Ureter (tissue), 1 donor: ENCODE measurements around the gene COPZ2. TPM values are rescaled to one million over a fixed set of nuclear protein-coding genes. Genes with fewer than 3 reads are reported as not detected.
"Not testable (repeated sequence)": the region's sequence is repeated elsewhere in the genome, so short reads cannot be mapped to it uniquely, and the experiment has no call there.

Experiments used
- DNase-seq: peaks from one replicate; pipeline ENCODE4 v3.0.0-alpha.2; 2020; ENCODE audit warnings: low spot score
- total RNA-seq: library from RNA; stranded (reverse); gene quantifications from one replicate; pipeline ENCODE4 v1.2.4, GENCODE V29; 2023
- donor health status: DM: yes; HTN: yes; CAD: no.

Gene COPZ2
- total RNA-seq, 1 donor from 2014 or later, result 29.1 TPM

DNA sequence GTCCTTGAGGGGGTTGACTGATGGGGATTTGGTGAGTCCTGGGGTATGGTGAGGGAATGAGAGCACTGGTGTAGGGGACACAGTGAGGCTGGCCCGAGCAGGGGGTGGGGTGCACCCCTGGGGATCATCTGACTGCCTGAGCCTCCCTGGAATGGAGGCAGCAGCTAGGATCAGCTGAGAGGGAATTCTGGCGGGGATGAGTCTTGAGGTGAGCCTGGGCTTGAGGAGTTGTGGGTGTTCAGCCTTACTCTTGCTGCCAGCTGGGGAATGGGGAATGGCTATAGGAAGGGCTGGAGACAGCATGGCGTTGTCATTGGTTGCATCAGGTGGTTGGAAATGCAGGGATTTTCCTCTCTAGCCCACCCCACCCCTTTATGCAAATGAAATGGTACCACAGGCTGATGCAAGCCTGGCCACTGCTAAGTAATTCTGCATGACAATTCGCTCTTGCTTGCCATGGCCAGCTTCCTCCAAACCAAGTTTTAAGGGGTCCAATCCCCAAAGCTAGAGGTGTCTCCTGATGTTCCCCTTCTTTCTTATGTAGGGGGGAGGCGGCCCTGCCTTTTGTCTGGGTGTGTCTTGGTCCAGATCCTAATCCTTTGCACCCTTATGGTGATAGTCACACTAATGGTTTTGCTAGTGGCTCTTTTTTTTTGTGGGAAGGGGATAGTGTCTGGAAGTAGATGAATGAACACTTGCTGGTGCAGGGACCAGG, 18.1 kb upstream of the COPZ2 start:
- no peak for DNase-seq

DNA sequence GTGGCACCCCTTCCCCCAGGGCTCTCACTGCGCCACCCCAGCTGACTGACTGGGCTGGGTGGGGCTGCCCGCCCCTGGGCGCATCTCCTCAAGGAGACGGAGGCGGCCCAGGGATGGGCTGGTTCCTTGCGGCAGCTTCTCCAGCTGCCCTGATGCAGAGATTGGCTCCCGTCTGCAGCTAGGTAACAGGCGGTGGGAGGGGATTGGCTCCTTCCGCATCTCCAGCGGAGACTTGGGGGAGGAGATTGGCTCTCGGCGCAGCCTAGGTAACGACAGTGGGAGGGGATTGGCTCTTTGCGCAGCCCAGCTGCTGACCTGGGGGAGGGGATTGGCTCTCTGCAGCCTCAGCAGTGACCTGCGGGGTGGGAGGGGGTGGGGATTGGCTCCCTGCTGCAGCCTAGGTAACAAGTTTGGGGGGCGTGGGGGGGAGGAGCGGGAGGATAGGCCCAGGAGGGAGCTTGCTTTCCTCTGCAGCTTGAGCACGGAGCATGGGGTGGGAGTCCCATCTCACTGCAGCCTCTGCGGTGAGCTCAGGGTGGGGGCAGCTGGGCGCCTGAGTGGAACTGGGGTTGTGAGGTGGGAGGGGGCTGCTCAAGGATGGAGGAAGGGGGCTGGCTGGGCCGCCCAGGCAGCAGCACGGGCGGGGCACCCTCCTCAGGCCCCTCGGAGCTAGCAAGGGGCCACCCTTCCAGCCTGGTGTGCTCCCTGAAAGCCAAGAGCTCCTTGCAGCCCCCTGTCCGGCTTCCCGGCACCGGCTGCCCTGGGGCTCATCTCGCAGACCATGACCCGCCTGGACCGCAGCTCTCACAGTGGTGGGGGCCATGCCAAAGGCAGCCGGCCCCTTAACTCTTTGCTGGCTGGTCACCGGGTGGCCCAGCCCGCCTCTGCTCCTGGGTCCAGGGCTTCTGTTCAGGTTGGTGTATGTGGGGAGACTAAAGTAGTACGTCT, 16.9 kb upstream of the COPZ2 start:
- peak; percentile 75 for DNase-seq

- no peak for DNase-seq
Measured at GRCh38 chr17:48053758-48054237, 16.2 kb upstream of the COPZ2 start.

GRCh38 chr17:48052956-48053757, 15.6 kb upstream of the COPZ2 start:
- no peak for DNase-seq

GRCh38 chr17:48051706-48052486, 14.3 kb upstream of the COPZ2 start:
- DNase-seq, result no peak

GRCh38 chr17:48051283-48051682, 13.7 kb upstream of the COPZ2 start:
- no peak for DNase-seq

DNA sequence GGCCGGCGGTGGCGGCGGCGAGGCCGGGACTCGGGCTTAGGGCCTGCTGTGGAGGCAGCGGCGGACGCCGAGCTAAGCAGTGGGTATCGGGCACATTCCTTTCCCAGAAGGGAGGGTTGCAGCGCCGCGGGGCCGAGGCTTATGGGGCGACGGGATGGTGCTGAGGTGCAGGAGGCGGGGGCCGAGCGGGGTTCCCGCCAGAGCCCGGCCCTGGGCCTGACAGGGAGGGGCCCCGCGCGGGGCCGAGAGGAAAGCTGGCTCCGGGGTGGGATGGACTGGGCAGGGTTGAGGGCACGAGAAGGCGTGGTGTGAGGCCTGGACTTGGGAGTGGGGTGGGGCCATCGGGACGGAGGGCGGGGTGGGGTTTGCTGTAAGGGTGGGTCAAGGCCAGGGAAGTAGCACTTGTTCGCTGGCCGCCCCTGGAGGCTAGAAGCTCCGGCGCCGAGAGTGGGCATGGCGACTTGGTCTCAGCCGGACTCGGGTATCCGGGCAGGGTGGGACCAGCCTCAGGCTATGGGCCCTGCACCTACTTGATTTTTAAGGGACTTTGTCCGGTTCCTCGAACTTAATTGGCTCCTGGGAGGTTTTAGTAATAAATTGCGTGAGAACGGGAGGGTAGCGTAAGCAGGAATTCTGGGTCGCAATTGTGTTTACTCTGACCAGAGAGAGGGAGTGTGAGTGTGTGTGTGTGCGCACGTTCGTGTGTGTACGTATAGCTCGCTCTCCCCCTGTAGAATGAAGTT, 11.0 kb upstream of the COPZ2 start:
- peak; percentile 92 for DNase-seq

DNA sequence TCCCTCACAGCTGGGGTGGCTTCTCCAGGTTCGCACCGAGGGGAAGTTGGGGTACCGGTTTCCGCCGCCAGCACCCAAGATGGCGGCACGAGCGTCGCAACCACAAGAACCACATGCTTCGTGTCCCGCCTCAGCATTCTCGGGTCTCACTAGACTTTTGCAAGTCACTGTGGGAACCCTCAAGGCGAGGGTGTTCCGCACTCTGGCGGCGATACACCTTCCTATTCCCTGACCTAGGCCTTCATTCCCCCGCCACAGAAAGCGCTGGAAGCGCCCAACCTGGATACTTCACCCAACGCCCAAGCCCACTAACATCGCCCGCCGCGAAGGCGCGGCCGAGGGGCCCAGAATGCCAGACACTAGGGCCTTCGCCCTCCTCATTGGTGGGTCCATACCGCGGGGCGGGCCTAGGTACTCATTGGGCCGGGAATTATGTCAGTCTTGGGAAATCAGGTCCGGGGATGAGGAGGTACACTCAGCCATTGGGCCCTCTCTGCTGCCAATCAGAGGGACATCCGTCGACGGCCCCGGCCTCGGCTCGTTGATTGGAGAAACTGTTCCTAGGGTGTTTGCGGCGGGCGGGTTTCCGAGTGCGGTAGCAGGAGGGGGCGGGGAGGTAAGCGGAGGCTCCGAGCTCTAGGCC, 10.3 kb upstream of the COPZ2 start, which contains the start of gene NFE2L1:
Gene NFE2L1 (plus strand): TSS at position 619 of the 643 bp plus-strand sequence. CDS start 2,760 bp downstream, outside the sequence.
- peak; percentile 99 for DNase-seq

- no peak for DNase-seq
Measured at GRCh38 chr17:48047113-48047740, 9.6 kb upstream of the COPZ2 start.

- no peak for DNase-seq
Measured at GRCh38 chr17:48046296-48046695, 8.7 kb upstream of the COPZ2 start.

DNA sequence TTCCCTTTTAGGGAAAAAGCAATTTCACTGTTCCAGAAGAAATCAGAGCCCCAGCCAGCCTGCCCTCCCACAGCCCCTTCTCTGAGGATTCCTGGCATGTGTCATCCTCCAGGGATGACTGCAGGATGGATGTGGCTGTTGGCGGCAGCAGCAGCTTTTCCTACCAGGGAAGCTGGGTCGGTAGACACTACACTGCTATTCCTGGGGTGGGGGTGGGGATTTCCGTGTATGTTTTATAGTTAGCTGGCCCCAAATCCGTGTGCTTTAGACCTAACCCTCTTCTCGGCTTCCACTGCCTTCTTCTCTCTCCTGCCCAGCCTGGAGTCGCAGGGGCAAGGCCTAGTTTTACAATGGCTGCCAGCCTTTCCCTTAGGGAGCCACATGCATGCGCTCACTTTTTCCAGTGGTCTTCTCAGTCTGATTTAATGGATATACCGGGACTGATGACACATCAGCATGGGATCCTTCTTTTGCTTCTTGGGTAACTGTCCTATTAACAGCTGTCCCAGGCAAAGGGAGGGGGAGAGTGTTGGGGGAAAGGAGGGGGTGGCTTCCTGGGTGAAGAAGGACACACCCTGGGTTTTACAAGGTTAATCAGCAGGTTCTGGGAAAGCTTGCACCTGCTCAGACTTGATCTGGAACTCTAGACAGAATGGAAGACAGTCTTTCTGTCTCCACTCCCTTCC, 7.9 kb upstream of the COPZ2 start:
- no peak for DNase-seq

DNA sequence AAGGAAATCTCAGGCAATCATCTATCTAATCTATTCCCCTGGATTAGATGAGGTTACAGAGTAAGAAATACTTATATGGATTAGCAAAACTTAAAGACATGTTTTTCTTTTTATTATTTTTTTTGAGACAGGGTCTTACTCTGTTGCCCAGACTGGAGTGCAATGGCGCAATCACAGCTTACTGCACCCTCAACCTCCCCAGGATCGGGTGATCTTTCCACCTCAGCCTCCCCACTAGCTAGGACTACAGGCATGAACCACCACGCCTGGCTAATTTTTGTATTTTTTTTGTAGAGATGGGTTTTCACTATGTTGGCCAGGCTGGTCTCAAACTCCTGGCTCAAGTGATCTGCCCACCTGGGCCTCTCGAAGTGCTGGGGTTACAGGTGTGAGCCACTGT, 7.3 kb upstream of the COPZ2 start:
- no peak for DNase-seq

DNA sequence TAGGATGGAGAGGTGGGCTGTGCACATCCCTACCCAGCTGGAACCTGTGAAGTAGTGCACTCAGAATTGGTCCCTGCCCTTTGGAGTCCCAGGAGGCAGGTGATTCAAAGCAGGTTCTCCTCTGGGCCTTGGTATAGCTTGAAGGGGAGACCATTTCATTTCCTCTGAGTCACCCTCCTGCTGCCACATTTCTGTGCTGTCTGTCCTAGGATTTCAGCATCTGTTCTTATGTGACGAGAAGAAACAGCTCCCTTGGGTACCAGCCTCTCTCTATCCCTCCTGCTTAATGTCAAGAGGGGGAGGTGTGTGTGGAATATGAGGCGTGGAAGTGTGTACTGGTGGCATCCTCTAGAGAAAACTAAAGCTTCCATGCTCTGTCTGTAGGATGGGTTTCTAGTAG, 5.6 kb upstream of the COPZ2 start:
- no peak for DNase-seq

DNA sequence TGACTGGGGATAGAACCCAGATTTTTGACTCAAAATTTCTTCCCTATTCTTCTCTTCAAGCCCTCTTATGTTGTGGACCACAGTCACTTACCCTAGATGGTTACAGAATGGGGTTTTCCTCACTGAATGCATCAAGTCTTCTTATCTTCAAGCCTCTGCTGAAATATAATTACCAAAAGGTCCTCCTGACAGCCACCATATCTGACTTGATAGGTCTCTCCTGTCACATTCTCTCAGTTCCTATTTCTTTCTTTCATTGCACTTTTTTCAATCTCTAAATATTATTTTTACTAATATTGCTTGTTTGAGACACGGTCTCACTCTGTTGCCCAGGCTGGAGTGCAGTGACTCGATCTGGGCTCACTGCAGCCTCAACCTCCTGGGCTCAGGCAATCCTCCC, 1.1 kb upstream of the COPZ2 start:
- DNase-seq, result no peak

GRCh38 chr17:48037838-48038323, 284 bp upstream of the COPZ2 start:
- DNase-seq, result no peak

DNA sequence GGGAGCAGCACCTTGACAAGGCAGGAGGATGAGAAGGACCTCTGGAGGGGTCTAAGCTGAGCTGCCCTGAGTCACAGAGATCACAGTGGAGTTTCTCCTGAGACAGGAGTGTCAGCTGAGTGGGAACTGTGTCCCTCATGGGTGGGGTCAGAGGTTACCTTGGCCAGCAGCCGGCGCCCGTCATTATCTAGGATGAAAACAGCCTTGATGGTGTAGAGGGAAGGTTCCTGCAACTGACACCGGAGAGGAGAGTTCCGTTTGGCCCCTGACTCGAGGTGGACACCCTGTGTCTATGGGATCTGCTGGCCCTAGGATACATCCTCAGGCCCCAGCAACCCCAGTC, 933 bp downstream of the COPZ2 start:
- no peak for DNase-seq

GRCh38 chr17:48034734-48035133, 2.9 kb downstream of the COPZ2 start:
- not testable (repeated sequence) for DNase-seq

- DNase-seq, result no peak
Measured at GRCh38 chr17:48031966-48032365, 5.6 kb downstream of the COPZ2 start.

GRCh38 chr17:48030531-48030930, 7.1 kb downstream of the COPZ2 start:
- no peak for DNase-seq
